Sigmoid colon (tissue), 7 donors: ENCODE data around the gene TMEM41B. TPM values are rescaled to one million over a fixed set of nuclear protein-coding genes. Genes with fewer than 3 reads are reported as not detected.
A peak's percentile ranks its signal among the peaks of the same experiment; 100 is the strongest.

Source experiments
- DNase-seq: peaks from one replicate; pipeline ENCODE4 v3.0.0-alpha.2; 2019
- H3K27ac ChIP-seq, 4 donors: fragments of 200-600 bp; sonication (generic); one replicate each; pipeline ENCODE4 v1.5.1; 2016 to 2019; ENCODE audit warnings: mild to moderate bottlenecking in 1 of 4
- H3K27me3 ChIP-seq, 3 donors: fragments of 200-600 bp; sonication (generic); one replicate each; pipeline ENCODE4 v1.5.1; 2019; ENCODE audit warnings: mild to moderate bottlenecking in 1 of 3
- H3K36me3 ChIP-seq, 4 donors: fragments of 200-600 bp; sonication (generic); one replicate each; pipeline ENCODE4 v1.5.1; 2016 to 2019
- H3K4me1 ChIP-seq, 4 donors: fragments of 200-600 bp; sonication (generic); one replicate each; pipeline ENCODE4 v1.5.1; 2017 to 2019
- H3K4me3 ChIP-seq, 4 donors: fragments of 200-600 bp; sonication (generic); one replicate each; pipeline ENCODE4 v1.5.1; 2017 to 2019; ENCODE audit warnings: mild to moderate bottlenecking in 2 of 4, moderate library complexity in 1 of 4
- H3K9me3 ChIP-seq, 4 donors: fragments of 200-600 bp in 3 of 4; sonication (generic) in 3 of 4; one replicate each; pipeline versions ENCODE4 v1.5.1 to v1.6.1; 2013 to 2019
- CTCF ChIP-seq, 4 experiments: fragments of 450-650 bp in 3 of 4; fragments of 200-600 bp in 1 of 4; IDR thresholded peaks; one replicate each; pipeline ENCODE4 v1.5.1; 2016 to 2019; ENCODE audit warnings: antibody characterized with exemption in 4 of 4, mild to moderate bottlenecking in 3 of 4, moderate library complexity in 2 of 4
- EP300 ChIP-seq, 4 donors: sonication (generic); formaldehyde crosslinking; IDR thresholded peaks; one replicate each; pipeline ENCODE4 v1.6.1; 2017; ENCODE audit warnings: antibody characterized with exemption in 4 of 4
- POLR2A ChIP-seq, 2 donors: fragments of 450-650 bp; IDR thresholded peaks; one replicate each; pipeline ENCODE4 v1.6.1; 2016; ENCODE audit warnings: antibody characterized with exemption in 2 of 2, mild to moderate bottlenecking in 2 of 2, moderate library complexity in 2 of 2
- POLR2AphosphoS5 ChIP-seq, 4 donors: sonication (generic); formaldehyde crosslinking; IDR thresholded peaks; one replicate each; pipeline ENCODE4 v1.6.1; 2017; ENCODE audit warnings: antibody characterized with exemption in 4 of 4
- WGBS, 2 donors: extraction: QIAGEN DNeasy Blood & Tissue Kit; methylation state at CpG; one replicate each; pipeline ENCODE4 v1.1.7; 2013; 5-methylcytosine and 5-hydroxymethylcytosine counted together
- intact Hi-C: fragments of 100-400 bp; cut with DNase I; formaldehyde crosslinking; loops from one replicate; pipeline ENCODE4 v1.15.1; 2023
- polyA plus RNA-seq, 3 donors: library from polyadenylated mRNA; stranded (reverse); fragments of 200-250 nt; gene quantifications; one replicate each; pipeline ENCODE4 v1.2.3, GENCODE V29; 2013
- total RNA-seq, 4 donors: library from RNA; depleted of rRNA; stranded (reverse); fragments of >200 nt; gene quantifications; one replicate each; pipeline ENCODE4 v1.1.0, GENCODE V29; 2016
- donor health status: healthy with polysubstance abuse.
- donor health status: Bipolar disorder and iron deficiency.
- donor health status: healthy.

The TMEM41B gene
- total and polyA plus RNA-seq, 7 donors, result 6.5 to 22.2 (median 20.4) TPM

- intact Hi-C loops, result no loop called here
- Histone ChIP-seq H3K9me3 (no peaks in the 10 kb centered on the region), H3K27ac (no peak overlapping the region), H3K27me3 (no peaks in the 10 kb centered on the region), H3K4me3 (no peak overlapping the region), H3K4me1 (peaks cover 0 to 9% (median 3%) of the 10 kb centered on the region in 4 donors), H3K36me3 (peaks cover 0 to 18% (median 0%) of the 10 kb centered on the region in 4 donors)
- no peak for DNase-seq
- WGBS, 2 donors, result 93 to 97% methylated on average over 8 of the region's 8 CpGs
- TF ChIP-seq POLR2AphosphoS5 (IDR thresholded peaks at IDR 0.05) (no peak), POLR2A (IDR thresholded peaks at IDR 0.05) (no peak), EP300 (IDR thresholded peaks at IDR 0.05) (no peak), CTCF (IDR thresholded peaks at IDR 0.05) (no peak)
These were observed 37.2 kb downstream of the TMEM41B start for GRCh38 chr11:9277176-9277575.

DNA sequence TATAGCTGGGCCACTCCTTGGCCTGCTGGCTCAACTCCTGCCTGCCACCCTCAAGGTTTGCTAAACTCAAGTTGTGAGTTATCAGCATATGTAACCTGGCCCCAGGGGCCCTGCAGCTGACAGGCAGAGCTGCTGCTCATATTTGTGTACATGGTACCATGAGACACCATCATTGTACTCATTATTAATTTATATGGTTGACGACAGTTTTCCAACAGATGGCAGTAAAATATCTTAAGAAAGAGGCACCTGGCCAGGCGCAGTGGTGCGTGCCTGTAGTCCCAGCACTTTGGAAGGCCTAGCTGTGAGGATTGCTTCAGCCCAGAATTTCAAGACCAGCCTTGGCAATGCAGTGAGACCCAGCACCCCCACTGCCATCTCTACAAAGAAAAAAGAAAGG, 37.8 kb downstream of the TMEM41B start:
- DNase-seq, result no peak
- H3K36me3 ChIP-seq, result peaks cover 0 to 18% (median 0%) of the 10 kb centered on the region in 4 donors
- intact Hi-C loops, result no loop called here
- H3K4me3 ChIP-seq, result no peak overlapping the region
- no peak overlapping the region for H3K27ac ChIP-seq
- peaks cover 0 to 9% (median 3%) of the 10 kb centered on the region in 4 donors for H3K4me1 ChIP-seq
- no peaks in the 10 kb centered on the region for H3K9me3 ChIP-seq
- no peaks in the 10 kb centered on the region for H3K27me3 ChIP-seq
- 87 to 92% methylated on average over 3 of the region's 3 CpGs for WGBS, 2 donors
- TF ChIP-seq POLR2A (IDR thresholded peaks at IDR 0.05), result no peak
- TF ChIP-seq CTCF (IDR thresholded peaks at IDR 0.05), result no peak
- no peak for TF ChIP-seq EP300 (IDR thresholded peaks at IDR 0.05)
- TF ChIP-seq POLR2AphosphoS5 (IDR thresholded peaks at IDR 0.05), result no peak

DNA sequence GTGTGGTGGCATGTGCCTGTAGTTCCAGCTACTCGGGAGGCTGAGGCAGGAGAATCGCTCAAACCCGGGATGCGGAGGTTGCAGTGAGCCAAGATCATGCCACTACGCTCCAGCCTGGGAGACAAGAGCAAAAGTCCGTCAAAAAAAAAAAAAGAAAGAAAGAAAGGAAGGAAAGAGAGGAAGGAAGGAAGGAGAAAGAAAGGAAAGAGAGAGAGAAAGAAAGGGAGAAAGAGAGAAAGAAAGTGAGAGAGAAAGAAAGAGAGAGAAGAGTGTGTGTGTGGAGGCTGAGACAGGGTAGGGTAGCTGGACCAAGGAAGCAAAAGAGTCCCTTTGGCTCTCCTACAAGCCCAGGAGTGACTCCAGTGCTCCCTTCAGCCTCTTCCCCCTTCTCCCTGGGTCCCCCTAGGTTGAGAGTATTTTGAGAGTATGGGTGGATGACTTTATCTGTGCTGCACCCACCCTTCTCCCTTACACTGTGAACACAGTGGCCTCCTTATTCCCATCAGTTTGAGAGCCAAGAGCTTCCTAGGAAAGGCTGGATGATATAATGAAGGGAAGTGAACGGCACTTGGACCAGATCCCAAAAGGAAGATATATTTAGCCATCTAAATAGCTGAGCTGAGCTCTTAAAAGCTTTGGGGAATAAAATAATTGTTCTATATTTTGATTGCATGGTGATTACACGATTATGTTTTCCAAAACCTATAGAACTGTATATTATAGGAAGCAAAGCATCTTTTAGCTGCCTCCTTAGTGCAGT, 39.7 kb downstream of the TMEM41B start:
- no peak for DNase-seq
- H3K36me3 ChIP-seq, result no peaks in the 10 kb centered on the region
- H3K27ac ChIP-seq, result no peak overlapping the region
- intact Hi-C loops, result no loop called here
- TF ChIP-seq EP300 (IDR thresholded peaks at IDR 0.05), result no peak
- peaks cover 0 to 9% (median 3%) of the 10 kb centered on the region in 4 donors for H3K4me1 ChIP-seq
- no peaks in the 10 kb centered on the region for H3K27me3 ChIP-seq
- WGBS, 2 donors, result 71 to 83% methylated on average over 8 of the region's 8 CpGs
- no peaks in the 10 kb centered on the region for H3K9me3 ChIP-seq
- H3K4me3 ChIP-seq, result no peak overlapping the region

DNA sequence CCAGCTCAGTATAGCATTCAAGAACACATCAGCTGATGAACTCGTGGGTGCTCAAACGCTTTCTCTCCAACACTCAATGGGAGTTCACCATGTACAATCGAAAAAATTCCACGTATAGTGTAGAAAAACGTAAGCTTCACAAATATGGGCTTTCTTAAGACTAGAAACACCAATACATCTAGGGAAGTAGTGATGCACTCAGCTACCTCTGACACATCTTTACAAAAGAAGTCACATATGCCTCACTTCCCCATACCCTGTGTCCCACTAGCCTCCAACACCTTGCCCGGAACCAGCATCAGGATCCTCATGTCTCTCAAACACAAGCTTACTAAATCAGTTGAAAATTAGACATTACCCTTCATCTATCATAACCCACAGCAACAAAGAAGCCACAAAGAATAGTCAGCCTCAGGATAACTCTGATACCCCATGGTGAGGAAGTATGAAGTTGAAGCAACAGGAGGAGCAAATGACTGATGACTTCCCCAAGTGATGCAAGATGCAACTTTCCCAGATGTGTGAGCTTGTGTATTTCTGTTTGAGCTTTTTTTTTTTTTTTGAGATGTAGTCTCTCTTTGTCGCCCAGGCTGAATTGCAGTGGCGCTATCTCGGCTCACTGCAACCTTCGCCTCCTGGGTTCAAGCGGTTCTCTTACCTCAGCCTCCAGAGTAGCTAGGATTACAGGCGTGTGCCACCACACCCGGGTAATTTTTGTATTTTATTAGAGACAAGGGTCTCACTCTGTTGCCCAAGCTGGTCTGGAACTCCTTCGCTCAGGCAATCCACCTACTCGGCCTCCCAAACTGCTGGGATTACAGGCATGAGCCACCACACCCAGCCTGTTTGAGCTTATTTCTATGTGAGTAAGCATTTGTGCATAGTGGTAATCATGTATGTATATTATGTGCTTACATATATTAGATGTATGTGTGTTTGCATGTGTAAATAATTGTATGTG, 40.7 kb downstream of the TMEM41B start:
- Histone ChIP-seq H3K4me1 (peaks cover 0 to 9% (median 3%) of the 10 kb centered on the region in 4 donors), H3K36me3 (no peaks in the 10 kb centered on the region), H3K4me3 (no peak overlapping the region), H3K27me3 (no peaks in the 10 kb centered on the region), H3K9me3 (no peaks in the 10 kb centered on the region), H3K27ac (no peak overlapping the region)
- TF ChIP-seq POLR2AphosphoS5 (IDR thresholded peaks at IDR 0.05) (no peak), POLR2A (IDR thresholded peaks at IDR 0.05) (no peak), EP300 (IDR thresholded peaks at IDR 0.05) (no peak), CTCF (IDR thresholded peaks at IDR 0.05) (no peak)
- no peak for DNase-seq
- intact Hi-C loops, result no loop called here
- 86% methylated on average over 15 of the region's 15 CpGs for WGBS, 2 donors

- Histone ChIP-seq H3K4me3 (no peak overlapping the region), H3K27ac (no peak overlapping the region), H3K9me3 (no peaks in the 10 kb centered on the region), H3K27me3 (no peaks in the 10 kb centered on the region), H3K4me1 (peaks cover 0 to 9% (median 6%) of the 10 kb centered on the region in 4 donors), H3K36me3 (no peaks in the 10 kb centered on the region)
- WGBS, 2 donors, result 25 to 66% methylated on average over 2 of the region's 2 CpGs
- TF ChIP-seq POLR2A (IDR thresholded peaks at IDR 0.05) (no peak), EP300 (IDR thresholded peaks at IDR 0.05) (no peak), CTCF (IDR thresholded peaks at IDR 0.05) (no peak), POLR2AphosphoS5 (IDR thresholded peaks at IDR 0.05) (no peak)
- peak; percentile 25 for DNase-seq
- intact Hi-C loops, result loop anchor here (5.0 kb wide), 1 partner anchor 118 kb away; no protein-coding TSS in a partner anchor
These were observed 44.8 kb downstream of the TMEM41B start for GRCh38 chr11:9269492-9270013.
